GM20000 (cell line): ENCODE data around the gene CDC42SE2.
A peak's percentile ranks its signal among the peaks of the same experiment; 100 is the strongest.
"Not testable (repeated sequence)": the region's sequence is repeated elsewhere in the genome, so short reads cannot be mapped to it uniquely, and the experiment has no call there.

Source experiments
- DNase-seq: peaks from one replicate; pipeline ENCODE4 v3.0.0; 2012; ENCODE audit warnings: low spot score
- CTCF ChIP-seq: IDR thresholded peaks from 2 replicates; pipeline ENCODE4 v1.5.1; 2012; ENCODE audit warnings: mild to moderate bottlenecking, control low read depth; ENCODE audit errors: extremely low read depth, missing control alignments

CDC42SE2 gene

GRCh38 chr5:131262953-131263541 lies 806 bp upstream of the CDC42SE2 start:
- TF ChIP-seq CTCF: no peak
- DNase-seq: peak; percentile 43

- DNase-seq: no peak
- TF ChIP-seq CTCF: no peak
These were observed 722 bp downstream of the CDC42SE2 start for GRCh38 chr5:131264451-131265099.

- TF ChIP-seq CTCF: no peak
- peak; percentile 56 for DNase-seq
These were observed 1.5 kb downstream of the CDC42SE2 start for GRCh38 chr5:131265311-131265803.

GRCh38 chr5:131266370-131267060 lies 2.7 kb downstream of the CDC42SE2 start:
- no peak for DNase-seq
- TF ChIP-seq CTCF: no peak

GRCh38 chr5:131268758-131269370 lies 5.0 kb downstream of the CDC42SE2 start:
- TF ChIP-seq CTCF: no peak
- no peak for DNase-seq

- no peak for TF ChIP-seq CTCF
- DNase-seq: no peak
These were observed 7.0 kb downstream of the CDC42SE2 start for GRCh38 chr5:131270809-131271208.

- DNase-seq: not testable (repeated sequence)
These were observed 8.0 kb downstream of the CDC42SE2 start for GRCh38 chr5:131271888-131272287.
